NCI-H510A (cell line): ENCODE data around the gene ALG14.
A peak's percentile ranks its signal among the peaks of the same experiment; 100 is the strongest.

Source experiments
- DNase-seq: peaks from one replicate; lab custom pipeline; 2025; lab: John Stamatoyannopoulos, UW

The ALG14 gene

GRCh38 chr1:94927405-94928175 lies 145.2 kb downstream of the ALG14 start:
- peak; percentile 54 for DNase-seq

GRCh38 chr1:94926915-94927404 lies 145.8 kb downstream of the ALG14 start, which contains the start of gene CNN3:
TSS of gene CNN3 (minus strand) at chr1:94927110. CDS start at chr1:94926894, 216 bp downstream.
- DNase-seq = peak; percentile 94

DNA sequence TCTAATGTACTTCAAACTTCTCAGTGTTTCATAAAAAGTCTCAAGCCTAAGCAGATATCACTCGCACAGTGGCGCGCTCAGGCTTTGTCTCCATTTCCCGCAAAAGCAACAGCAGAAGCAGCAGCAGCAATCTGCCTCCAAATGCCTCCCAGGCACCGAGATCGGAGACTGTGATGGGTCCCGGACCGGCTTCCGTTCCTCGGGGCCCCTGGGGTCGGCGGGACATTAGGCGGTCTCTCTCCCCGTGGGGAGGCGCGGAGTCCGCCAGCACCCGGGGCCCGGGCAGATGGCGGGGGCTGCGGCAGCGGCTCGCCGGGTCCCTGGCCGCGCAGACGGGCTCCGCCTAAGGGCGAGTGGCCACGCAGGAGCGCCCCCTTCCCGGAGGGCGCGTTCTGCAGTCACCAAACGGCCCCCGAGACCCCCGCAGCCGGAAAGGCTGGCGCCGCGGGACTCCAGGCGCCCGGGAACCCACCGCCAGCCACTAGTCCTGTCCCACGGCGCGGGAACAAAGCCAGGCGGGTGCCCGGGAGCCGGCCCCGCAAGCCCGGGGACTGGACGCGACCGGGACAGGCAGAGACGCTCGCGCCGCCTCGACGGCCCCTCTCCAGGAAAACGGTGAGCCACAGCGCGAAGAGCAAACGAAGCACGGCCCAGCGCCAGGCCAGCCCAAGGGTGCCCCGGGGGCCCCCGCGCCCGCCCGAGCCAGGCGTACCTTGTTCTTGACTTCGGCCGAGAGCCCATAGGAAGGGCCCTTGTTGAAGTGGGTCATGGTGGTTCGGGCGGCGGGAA lies 146.4 kb downstream of the ALG14 start:
- peak; percentile 45 for DNase-seq

DNA sequence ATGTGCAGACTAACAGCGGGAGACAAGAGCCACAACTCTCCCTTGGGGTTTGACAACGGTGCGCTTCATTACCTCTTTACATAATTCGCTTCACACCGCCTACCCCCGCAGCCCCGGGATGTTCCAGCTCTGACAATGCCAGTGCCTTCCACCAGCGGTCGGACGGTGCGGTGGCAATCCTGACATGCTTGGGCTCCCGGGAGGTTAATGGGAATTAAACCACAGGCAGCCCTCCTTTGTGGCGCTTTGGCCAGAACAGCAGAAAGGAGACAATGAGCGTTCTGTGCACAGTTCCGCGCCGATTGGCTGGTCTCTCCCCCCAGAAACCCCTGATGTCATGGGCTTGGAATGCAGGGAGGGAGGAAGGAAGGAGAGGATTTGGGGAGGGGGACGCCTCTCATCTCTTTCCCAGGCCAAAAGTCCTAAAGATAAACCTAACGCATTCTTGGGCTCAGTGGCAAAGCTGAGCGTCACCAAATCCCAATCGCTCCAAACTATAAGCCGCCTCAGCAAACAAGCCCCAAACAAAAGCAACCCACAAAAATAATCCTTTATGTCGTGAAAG lies 147.1 kb downstream of the ALG14 start:
- peak; percentile 21 for DNase-seq

- no peak for DNase-seq
Measured at GRCh38 chr1:94925004-94925403, 147.7 kb downstream of the ALG14 start.
